Keratinocyte (primary cell): ENCODE data around the gene UBASH3B. TPM values are rescaled to one million over a fixed set of nuclear protein-coding genes. Genes with fewer than 3 reads are reported as not detected.

Experiments used
- DNase-seq: peaks from one replicate; pipeline ENCODE4 v3.0.0-alpha.2; 2011; ENCODE audit warnings: low read depth, missing footprints, low spot score
- FAIRE-seq: peaks from 2 replicates; lab custom pipeline; 2011; peaks lifted over from hg19 to GRCh38; lab: Jason Lieb, UNC
- H2AFZ ChIP-seq: 2 replicates; pipeline ENCODE4 v1.6.0; 2012; ENCODE audit warnings: low read length, control low read depth, inconsistent platforms; ENCODE audit not compliant: control insufficient read depth
- H3K27ac ChIP-seq: 2 replicates; pipeline ENCODE4 v1.5.1; 2011; ENCODE audit warnings: low read length; ENCODE audit not compliant: control insufficient read depth, insufficient read depth
- H3K27me3 ChIP-seq: 3 replicates; pipeline ENCODE4 v1.6.0; 2011; ENCODE audit warnings: low read length; ENCODE audit not compliant: control insufficient read depth, insufficient read depth; ENCODE audit errors: extremely low read depth
- H3K36me3 ChIP-seq, 2 experiments: 2 replicates in 1 of 2; 3 replicates in 1 of 2; pipeline ENCODE4 v1.5.1; 2011; ENCODE audit warnings: low read length in 2 of 2, mild to moderate bottlenecking in 1 of 2; ENCODE audit not compliant: control insufficient read depth in 2 of 2, insufficient read depth in 2 of 2; ENCODE audit errors: extremely low read depth in 1 of 2
- H3K4me1 ChIP-seq: 3 replicates; pipeline ENCODE4 v1.5.1; 2011; ENCODE audit warnings: low read length; ENCODE audit not compliant: control insufficient read depth, insufficient read depth; ENCODE audit errors: extremely low read depth
- H3K4me2 ChIP-seq: 3 replicates; pipeline ENCODE4 v1.6.0; 2011; ENCODE audit warnings: low read depth, low read length; ENCODE audit not compliant: control insufficient read depth, insufficient read depth; ENCODE audit errors: extremely low read depth
- H3K4me3 ChIP-seq, 3 experiments: fragments of 200-600 bp in 1 of 3; sonication (generic) in 1 of 3; 2 replicates in 2 of 3; 3 replicates in 1 of 3; pipeline ENCODE4 v1.5.1; 2011 to 2016; ENCODE audit warnings: low read length in 3 of 3, mild to moderate bottlenecking in 3 of 3, control low read depth in 2 of 3, inconsistent platforms in 1 of 3, low read depth in 1 of 3, mixed read lengths in 1 of 3, mixed run types in 1 of 3, moderate library complexity in 1 of 3; ENCODE audit not compliant: control insufficient read depth in 2 of 3, insufficient read depth in 2 of 3; ENCODE audit errors: extremely low read depth in 1 of 3
- H3K79me2 ChIP-seq: 2 replicates; pipeline ENCODE4 v1.6.0; 2012; ENCODE audit warnings: low read length; ENCODE audit not compliant: control insufficient read depth, insufficient read depth
- H3K9ac ChIP-seq: 3 replicates; pipeline ENCODE4 v1.6.0; 2011; ENCODE audit warnings: low read length; ENCODE audit not compliant: control insufficient read depth, insufficient read depth; ENCODE audit errors: extremely low read depth
- H3K9me1 ChIP-seq: 3 replicates; pipeline ENCODE4 v1.6.0; 2011; ENCODE audit warnings: low read length; ENCODE audit not compliant: control insufficient read depth, insufficient read depth; ENCODE audit errors: extremely low read depth
- H3K9me3 ChIP-seq: 2 replicates; pipeline ENCODE4 v1.5.1; 2012; ENCODE audit warnings: low read depth, low read length; ENCODE audit not compliant: control insufficient read depth
- H4K20me1 ChIP-seq: 3 replicates; pipeline ENCODE4 v1.6.0; 2011; ENCODE audit warnings: low read length; ENCODE audit not compliant: control insufficient read depth, insufficient read depth; ENCODE audit errors: extremely low read depth
- EZH2 ChIP-seq: IDR thresholded peaks from one replicate; pipeline ENCODE4 v1.6.1; 2012; ENCODE audit warnings: inconsistent platforms, mild to moderate bottlenecking, low read length, moderate library complexity
- dilution Hi-C: fragments of 300-500 bp; cut with MboI; formaldehyde crosslinking; loops from one replicate; pipeline ENCODE4 v1.7.0; 2020; ENCODE audit warnings: low sequenced_read_pairs; ENCODE audit not compliant: extremely low pct_ligation_motif_present
- polyA plus RNA-seq, 5 experiments: library from polyadenylated mRNA; depleted of rRNA in 3 of 5; stranded (reverse) in 3 of 5; stranded (forward) in 1 of 5; unstranded in 1 of 5; fragments of >200 nt; gene quantifications; 1 replicate in 1 of 5; 2 replicates in 3 of 5; 3 replicates in 1 of 5; pipeline versions ENCODE4 v1.2.1 to v1.2.3, GENCODE V29; 2011 to 2012; ENCODE audit warnings: missing spikeins in 2 of 5, low read depth in 1 of 5, low replicate concordance in 1 of 5
- TF ChIP-seq, protein P1 (sequence below), 3 experiments: IDR thresholded peaks in 1 of 3; conservative IDR thresholded peaks in 1 of 3; optimal IDR thresholded peaks in 1 of 3; 2 replicates in 2 of 3; 3 replicates in 1 of 3; pipeline versions ENCODE3 to v1.5.1; 2011; ENCODE audit warnings: low read length in 3 of 3, mild to moderate bottlenecking in 3 of 3, moderate library complexity in 2 of 3, control low read depth in 1 of 3, inconsistent platforms in 1 of 3; ENCODE audit not compliant: insufficient read depth in 2 of 3; ENCODE audit errors: extremely low read depth in 1 of 3

UBASH3B gene
- polyA plus RNA-seq, 1 donor (not counting 4 experiments of a cell fraction or from before 2014, with no cell fraction given): 25.0 TPM

DNA sequence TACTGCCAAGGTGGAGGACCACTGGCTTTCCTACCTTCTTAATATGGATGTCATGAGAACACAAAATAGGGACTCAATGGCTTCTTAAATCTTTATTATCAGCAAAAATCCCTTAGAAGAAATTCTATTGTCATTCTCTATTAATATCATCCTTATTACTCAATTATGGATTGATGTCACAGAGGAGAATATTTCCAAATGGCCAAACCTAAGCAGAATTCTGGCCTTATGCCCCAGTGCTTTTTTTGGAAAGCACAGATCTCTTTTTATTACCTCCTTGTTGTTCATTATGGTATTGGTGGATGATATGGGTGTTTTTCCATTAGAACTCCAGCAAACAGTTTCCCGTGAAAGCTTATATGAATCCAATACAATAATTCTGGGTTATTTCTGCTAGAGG lies 192.7 kb downstream of the UBASH3B start:
- no peaks in the 10 kb centered on the region for H3K9me1 ChIP-seq
- H3K4me3 ChIP-seq: no peak overlapping the region
- H4K20me1 ChIP-seq: no peaks in the 10 kb centered on the region
- dilution Hi-C loops: no loop called here
- H3K4me1 ChIP-seq: peaks cover 17% of the 10 kb centered on the region
- DNase-seq (no peak), FAIRE-seq (no peak)
- no peak overlapping the region for H3K27ac ChIP-seq
- no peak for TF ChIP-seq EZH2
- TF ChIP-seq, protein P1, sequence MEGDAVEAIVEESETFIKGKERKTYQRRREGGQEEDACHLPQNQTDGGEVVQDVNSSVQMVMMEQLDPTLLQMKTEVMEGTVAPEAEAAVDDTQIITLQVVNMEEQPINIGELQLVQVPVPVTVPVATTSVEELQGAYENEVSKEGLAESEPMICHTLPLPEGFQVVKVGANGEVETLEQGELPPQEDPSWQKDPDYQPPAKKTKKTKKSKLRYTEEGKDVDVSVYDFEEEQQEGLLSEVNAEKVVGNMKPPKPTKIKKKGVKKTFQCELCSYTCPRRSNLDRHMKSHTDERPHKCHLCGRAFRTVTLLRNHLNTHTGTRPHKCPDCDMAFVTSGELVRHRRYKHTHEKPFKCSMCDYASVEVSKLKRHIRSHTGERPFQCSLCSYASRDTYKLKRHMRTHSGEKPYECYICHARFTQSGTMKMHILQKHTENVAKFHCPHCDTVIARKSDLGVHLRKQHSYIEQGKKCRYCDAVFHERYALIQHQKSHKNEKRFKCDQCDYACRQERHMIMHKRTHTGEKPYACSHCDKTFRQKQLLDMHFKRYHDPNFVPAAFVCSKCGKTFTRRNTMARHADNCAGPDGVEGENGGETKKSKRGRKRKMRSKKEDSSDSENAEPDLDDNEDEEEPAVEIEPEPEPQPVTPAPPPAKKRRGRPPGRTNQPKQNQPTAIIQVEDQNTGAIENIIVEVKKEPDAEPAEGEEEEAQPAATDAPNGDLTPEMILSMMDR (optimal IDR thresholded peaks at IDR 0.05 in 1 of 3, IDR thresholded peaks at IDR 0.05 in 1 of 3, conservative IDR thresholded peaks at IDR 0.05 in 1 of 3; ENCODE audit: extremely low read depth in 1 of 3, insufficient read depth in 2 of 3, low read length in 3 of 3): no peak
- H3K4me2 ChIP-seq: no peak overlapping the region
- no peak overlapping the region for H2AFZ ChIP-seq
- H3K27me3 ChIP-seq: no peaks in the 10 kb centered on the region
- H3K79me2 ChIP-seq: no peaks in the 10 kb centered on the region
- H3K9me3 ChIP-seq: no peaks in the 10 kb centered on the region
- H3K9ac ChIP-seq: no peak overlapping the region
- H3K36me3 ChIP-seq: no peaks in the 10 kb centered on the region

GRCh38 chr11:122850076-122850631 lies 194.6 kb downstream of the UBASH3B start:
- dilution Hi-C loops: no loop called here
- peak overlapping the region; percentile 8 for H3K27ac ChIP-seq
- H4K20me1 ChIP-seq: no peaks in the 10 kb centered on the region
- no peaks in the 10 kb centered on the region for H3K9me3 ChIP-seq
- no peak overlapping the region for H3K4me3 ChIP-seq
- no peaks in the 10 kb centered on the region for H3K9me1 ChIP-seq
- H3K79me2 ChIP-seq: no peaks in the 10 kb centered on the region
- H2AFZ ChIP-seq: peak overlapping the region; percentile 45
- no peak for DNase-seq
- no peaks in the 10 kb centered on the region for H3K36me3 ChIP-seq
- H3K4me1 ChIP-seq: peaks cover 21% of the 10 kb centered on the region
- FAIRE-seq: peak; percentile 29
- H3K4me2 ChIP-seq: no peak overlapping the region
- no peak for TF ChIP-seq EZH2
- TF ChIP-seq, protein P1 (optimal IDR thresholded peaks at IDR 0.05 in 1 of 3, IDR thresholded peaks at IDR 0.05 in 1 of 3, conservative IDR thresholded peaks at IDR 0.05 in 1 of 3; ENCODE audit: extremely low read depth in 1 of 3, insufficient read depth in 2 of 3, low read length in 3 of 3): no peak
- no peaks in the 10 kb centered on the region for H3K27me3 ChIP-seq
- no peak overlapping the region for H3K9ac ChIP-seq
